GM19193 (cell line): ENCODE results near the gene RAI1.

Experiments
- POLR2A ChIP-seq: IDR thresholded peaks from 4 replicates; pipeline ENCODE4 v1.6.1; 2011; ENCODE audit not compliant: insufficient read depth, insufficient read length; ENCODE audit errors: extremely low read depth

Gene RAI1

GRCh38 chr17:17837966-17838962 is 157.0 kb downstream of the RAI1 start:
- TF ChIP-seq POLR2A, result no peak

- TF ChIP-seq POLR2A, result peak; percentile 97
Observed at GRCh38 chr17:17839791-17840707, 158.8 kb downstream of the RAI1 start.

- TF ChIP-seq POLR2A, result no peak
Observed at GRCh38 chr17:17840751-17841591, 159.7 kb downstream of the RAI1 start.

GRCh38 chr17:17841601-17842025 is 160.4 kb downstream of the RAI1 start:
- no peak for TF ChIP-seq POLR2A

- no peak for TF ChIP-seq POLR2A
Observed at GRCh38 chr17:17842111-17842876, 161.0 kb downstream of the RAI1 start.

- TF ChIP-seq POLR2A, result no peak
Observed at GRCh38 chr17:17843096-17843495, 161.8 kb downstream of the RAI1 start.

- TF ChIP-seq POLR2A, result no peak
Observed at GRCh38 chr17:17844079-17844478, 162.8 kb downstream of the RAI1 start.

- no peak for TF ChIP-seq POLR2A
Observed at GRCh38 chr17:17844500-17844899, 163.2 kb downstream of the RAI1 start.

GRCh38 chr17:17845046-17845775 is 164.0 kb downstream of the RAI1 start:
- TF ChIP-seq POLR2A, result no peak

GRCh38 chr17:17846003-17846402 is 164.7 kb downstream of the RAI1 start:
- TF ChIP-seq POLR2A, result no peak

GRCh38 chr17:17846645-17847044 is 165.4 kb downstream of the RAI1 start:
- no peak for TF ChIP-seq POLR2A

GRCh38 chr17:17847118-17847689 is 165.9 kb downstream of the RAI1 start:
- no peak for TF ChIP-seq POLR2A

GRCh38 chr17:17847726-17848125 is 166.5 kb downstream of the RAI1 start:
- TF ChIP-seq POLR2A, result no peak
